EL (cell line): Measurements from ENCODE around the gene ABCA2.
"Not testable (repeated sequence)": the region's sequence is repeated elsewhere in the genome, so short reads cannot be mapped to it uniquely, and the experiment has no call there.

Source experiments
- DNase-seq: peaks from one replicate; pipeline ENCODE4 v3.0.0-alpha.2; 2016

ABCA2 gene

DNA sequence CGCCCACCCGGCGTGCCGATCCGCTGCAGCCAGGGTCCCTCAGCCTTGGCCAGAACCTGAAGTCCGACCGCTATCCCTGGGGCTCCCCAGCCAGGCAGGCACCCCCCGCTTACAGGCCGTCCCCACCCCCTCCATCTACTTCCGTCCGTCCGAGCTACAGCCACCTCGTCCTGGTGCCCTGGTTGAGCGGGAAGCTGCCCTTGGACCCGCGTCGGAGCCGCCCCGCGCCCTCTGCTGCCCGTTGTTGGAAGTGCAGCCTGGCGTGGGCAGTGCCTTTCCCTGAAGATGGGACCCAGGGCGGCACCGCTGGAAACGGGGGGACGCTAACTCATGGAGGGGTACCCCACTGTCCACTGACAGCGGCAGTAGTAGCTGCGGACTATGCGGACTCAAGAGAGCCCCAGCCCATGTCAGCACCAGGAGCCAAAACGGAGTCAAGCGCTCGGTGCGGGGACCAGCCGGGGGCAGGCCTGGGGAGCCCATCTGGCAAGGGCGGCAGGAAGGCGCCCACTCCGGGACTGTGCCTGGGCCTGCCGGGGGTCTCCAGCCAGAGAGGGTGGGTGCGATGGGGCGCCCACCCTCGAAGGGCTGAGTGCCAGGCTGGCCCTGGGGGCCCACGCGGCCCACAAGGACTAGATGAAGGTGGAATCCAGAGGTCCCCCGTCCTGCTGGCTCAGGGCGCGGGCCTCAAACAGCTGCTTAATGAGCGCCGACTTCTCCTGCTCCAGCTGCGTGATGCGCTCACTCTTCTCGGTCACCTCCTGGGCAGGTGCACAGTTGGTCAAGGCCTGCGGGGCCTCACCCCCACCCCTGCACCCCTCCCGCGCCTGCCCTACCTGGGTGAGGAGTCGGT lies 36.2 kb upstream of the ABCA2 start:
- DNase-seq, result peak; percentile 70

DNA sequence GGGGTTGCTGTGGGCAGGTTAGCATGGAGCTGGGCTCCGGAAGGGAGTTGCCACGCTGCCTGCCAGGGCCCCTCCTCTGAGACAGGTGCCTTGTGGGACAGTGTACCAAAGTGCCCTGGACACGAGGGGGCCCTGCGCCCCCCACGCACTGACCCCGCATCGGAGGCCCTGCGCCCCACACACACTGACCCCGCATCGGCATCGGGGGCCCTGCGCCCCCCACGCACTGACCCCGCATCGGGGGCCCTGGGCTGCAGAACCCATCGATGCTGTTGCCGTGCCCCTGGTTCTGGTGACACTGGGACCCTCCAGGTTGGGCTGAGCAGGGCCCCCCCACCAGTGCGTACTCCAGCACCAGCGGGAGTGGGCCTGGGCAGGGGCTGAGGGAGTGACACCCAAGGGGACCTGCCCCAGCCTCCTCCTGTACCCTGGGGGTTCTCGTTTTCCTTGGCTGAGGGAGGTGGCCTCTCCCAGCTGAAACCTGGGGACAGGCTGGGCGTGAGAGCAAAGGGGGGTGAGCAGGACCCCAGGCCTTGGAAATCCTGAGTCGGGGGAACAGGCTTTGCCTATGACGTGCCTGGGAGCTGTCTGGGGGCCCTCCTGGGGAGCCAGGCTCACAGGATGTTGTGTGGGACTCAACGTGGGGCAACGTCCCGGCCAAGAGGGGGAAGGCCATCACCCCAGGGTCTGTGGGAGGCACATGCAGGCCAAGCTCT lies 35.4 kb upstream of the ABCA2 start:
- DNase-seq, result no peak

DNA sequence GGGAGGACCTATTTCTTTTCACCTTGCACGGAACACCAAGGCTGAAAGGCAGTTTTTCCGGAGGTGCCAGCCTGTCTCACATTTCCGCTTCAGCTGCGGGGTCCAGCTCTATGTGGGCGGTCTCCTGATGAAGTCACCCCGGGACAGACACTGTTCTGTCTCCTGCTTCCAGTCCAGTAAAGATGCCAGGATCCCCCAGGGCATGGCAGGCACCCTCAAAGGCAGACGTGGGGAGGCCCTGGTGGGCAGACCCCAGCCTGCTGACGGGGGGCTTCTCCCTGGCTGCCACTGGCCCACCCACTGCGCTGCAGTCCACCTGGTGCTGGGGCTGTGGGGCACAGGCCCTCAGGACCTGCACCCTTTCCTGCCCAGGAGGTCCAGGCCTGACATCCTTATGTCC lies 34.8 kb upstream of the ABCA2 start:
- DNase-seq, result not testable (repeated sequence)

DNA sequence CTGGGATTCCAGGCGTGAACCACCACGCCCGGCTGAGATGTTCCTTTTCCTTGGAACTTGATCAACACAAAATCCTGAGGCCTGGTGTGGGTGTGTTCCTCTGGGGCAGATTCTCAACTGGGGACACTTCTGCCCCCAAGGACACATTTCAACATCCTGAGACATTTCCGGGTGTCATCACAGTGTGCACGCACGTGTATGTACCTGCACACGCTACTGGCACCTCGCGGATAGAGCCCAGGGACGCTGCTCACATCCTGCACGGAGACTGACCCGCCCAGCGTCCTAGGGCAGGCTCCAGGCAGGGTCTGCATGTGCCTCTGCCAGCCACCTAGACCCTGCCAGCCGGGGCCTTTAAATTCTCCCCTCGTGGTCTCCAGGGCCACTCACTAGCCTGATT lies 34.3 kb upstream of the ABCA2 start:
- DNase-seq, result no peak

DNA sequence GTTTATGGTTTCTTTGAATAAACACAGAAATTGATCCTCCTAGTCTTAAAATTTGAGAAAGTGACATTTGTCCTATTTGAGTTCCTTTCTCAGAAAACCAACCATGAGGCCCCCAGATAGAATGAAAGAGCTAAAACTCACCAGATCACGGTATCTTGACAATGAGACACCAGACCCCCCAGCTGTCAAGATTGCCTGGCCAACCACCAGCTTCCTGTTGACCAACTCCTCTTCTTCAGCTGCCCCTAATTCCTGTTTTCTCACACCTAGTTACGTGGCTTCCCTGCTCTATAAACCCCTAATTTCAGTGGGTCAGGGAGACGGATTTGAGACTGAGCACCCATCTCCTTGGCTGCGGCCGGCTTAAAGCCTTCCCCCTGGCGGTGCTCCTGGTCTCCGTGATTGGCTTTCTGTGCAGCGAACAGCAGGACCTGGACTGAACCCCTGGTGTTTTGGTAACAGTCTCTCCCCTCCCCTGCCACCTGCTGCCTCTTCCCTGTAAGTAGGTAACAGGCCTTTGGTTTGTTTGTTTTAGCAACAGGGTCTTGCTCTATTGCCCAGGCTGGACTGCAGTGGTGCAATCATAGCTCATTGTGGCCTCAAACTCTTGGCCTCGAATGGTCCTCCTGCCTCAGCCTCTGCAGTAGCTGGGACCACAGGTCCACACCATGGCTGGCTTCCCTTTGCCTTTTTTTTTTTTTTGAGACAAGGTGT lies 30.6 kb upstream of the ABCA2 start:
- DNase-seq, result no peak

DNA sequence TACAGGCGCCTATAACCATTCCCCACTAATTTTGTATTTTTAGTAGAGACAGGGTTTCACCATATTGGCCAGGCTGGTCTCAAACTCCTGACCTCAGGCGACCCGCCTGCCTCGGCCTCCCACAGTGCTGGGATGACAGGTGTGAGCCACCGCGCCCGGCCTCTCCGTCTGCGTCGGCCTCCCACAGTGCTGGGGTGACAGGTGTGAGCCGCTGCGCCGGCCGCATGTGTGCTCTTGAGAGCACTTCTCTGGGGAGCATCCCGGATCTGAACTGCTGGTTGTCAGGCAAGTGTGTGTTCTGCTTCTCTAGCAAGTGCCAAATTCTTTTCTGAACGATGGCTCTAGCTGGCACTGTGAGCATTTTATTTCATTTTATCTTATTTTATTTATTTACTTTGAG lies 29.5 kb upstream of the ABCA2 start:
- no peak for DNase-seq

DNA sequence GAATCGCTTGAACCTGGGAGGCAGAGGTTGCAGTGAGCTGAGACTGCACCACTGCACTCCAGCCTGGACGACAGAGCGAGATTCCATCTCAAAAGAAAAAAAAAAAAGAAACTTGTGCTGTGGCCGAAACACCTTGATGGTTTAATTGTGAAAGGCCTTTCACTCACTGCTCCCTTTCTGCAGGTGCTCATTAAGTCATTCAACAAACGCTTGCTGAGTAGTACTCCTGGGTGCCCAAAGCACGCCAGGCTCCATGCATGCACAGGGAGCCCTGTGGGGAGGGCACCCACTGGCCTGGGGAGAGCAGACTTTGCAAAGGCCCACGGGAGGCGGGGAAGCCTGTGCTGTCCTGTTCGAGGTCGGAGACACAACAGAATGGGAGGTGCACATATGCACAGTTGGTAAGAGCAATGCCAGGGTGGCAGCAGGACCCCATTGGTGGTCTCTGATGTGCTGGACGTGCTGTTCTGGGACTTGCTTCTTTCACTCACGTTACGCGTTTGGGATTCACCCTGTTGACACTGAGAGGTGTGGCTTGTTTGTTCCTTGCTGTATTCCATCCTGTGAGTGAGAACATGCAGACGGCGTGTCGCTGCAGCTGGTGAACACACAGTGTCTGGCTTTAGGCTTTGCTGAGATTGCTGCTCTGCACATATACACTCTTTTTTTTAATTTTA lies 28.8 kb upstream of the ABCA2 start:
- no peak for DNase-seq

DNA sequence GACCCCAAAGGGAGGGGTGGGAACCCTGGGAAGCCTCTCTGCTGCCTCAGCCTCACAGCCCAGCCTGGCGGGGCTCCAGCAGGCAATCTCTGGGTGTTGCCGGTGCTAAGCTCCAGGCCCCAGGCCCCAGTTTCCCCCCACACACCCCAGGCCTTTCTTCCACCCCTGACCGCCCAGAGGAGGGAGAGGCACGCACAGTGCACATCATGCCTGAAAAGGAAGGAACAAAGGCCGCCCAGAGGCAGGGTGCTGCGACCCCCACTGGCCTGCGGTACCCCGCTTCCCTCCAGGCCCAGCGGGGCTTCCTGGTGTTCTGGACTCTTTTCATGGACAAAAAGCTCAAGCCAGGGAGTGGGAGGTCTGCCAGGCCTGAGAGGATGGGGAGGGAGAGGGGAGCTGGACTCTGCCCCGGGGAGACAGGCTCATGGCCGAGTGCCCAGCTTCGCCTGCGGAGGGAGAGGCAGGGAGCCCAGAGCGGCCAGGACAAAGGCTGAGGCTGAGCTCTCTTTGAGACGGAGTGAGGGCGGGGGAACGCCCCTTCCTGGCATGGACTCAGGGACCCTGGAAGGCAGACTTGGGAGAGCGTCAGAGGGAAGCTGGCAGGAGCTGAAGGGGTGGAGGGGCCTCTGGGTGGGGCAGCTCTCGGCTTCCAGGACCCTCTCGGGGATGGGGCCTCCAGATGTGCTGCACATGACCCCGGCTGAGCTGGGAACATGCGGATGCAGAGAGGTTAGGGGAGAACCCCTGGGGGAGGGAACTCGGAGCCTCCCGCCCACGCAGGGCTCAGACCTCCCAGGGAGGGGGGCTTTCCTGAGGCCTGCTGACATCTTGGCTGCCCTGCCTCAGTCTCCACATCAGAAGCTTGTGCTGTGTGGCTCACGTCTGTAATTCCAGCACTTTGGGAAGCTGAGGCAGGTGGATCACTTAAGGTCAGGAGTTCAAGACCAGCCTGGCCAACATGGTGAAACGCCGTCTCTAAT lies 27.6 kb upstream of the ABCA2 start:
- DNase-seq, result peak; percentile 80

DNA sequence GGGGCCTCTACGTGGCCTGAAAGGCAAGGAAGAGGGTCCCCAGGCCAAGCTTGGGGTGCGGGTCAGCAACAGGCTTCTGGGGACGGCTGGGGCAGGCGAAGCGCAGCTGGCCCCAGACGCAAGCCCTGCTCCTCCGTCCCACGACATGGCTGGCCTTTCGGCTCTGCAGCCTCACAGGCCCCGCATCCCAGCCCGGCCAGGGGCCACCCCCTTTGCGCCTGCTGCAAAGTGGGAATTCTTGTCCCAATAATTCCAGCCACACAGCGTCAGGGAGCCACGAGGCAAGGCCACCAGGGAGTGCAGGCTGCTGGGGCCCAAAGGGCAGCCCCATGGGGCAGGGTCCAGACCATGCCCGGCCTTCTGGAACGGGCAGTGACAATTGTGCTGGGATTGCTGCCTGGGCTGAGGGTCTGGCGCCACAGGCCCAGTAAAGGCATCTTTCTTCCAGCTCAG lies 26.9 kb upstream of the ABCA2 start:
- no peak for DNase-seq

DNA sequence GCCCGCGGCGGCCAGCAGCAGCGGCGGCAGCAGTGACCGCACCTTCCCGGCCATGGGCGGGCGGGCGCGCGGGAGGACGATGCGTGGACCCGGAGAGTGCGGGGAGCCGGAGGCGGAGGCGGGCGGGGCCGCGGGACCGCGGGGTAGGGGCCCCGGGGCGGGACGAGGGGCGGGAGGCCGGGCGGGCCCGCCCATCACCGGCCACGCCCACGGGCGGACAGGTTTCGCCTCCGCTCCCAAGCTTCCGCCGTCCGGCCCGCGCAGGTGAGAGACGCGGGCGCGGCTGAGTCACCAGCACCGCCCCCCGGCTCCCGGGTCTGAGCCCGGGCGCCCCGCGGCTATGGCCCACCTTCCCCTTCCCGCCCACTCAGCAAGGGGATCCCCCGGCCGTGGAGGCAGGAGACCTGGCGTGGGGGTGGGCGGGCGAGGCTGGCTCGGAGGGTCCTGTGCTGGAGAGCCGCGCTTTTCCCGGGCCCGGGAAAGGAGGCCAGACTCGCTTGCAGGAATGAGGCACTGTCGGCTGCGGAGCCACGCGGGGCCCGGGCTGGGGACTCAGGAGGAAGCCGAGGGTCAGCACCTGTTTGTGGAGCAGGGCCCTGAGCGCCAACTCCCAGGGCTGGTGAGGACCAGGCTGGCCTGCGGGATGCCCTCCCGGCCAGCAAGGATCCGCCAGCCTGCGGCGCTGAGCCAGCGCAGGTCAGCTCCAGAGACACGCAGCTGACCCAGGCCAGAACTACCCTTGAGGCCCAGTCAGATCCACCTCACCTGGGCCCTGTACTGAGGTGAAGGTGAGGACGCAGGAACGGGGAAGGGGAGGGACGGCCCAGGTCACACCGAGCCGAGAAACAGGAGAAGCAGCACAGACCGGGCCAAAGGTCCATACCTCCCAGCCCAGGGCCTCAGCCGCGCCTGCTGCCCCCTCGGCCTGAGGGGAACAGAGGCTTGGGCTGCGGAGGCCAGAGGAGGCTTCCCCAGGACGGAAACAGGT lies 26.2 kb upstream of the ABCA2 start, which contains the start of gene ENTPD2:
Gene ENTPD2 (minus strand): TSS at position 118 of the 988 bp plus-strand sequence. CDS start 64 bp downstream, at position 54.
- DNase-seq, result no peak

DNA sequence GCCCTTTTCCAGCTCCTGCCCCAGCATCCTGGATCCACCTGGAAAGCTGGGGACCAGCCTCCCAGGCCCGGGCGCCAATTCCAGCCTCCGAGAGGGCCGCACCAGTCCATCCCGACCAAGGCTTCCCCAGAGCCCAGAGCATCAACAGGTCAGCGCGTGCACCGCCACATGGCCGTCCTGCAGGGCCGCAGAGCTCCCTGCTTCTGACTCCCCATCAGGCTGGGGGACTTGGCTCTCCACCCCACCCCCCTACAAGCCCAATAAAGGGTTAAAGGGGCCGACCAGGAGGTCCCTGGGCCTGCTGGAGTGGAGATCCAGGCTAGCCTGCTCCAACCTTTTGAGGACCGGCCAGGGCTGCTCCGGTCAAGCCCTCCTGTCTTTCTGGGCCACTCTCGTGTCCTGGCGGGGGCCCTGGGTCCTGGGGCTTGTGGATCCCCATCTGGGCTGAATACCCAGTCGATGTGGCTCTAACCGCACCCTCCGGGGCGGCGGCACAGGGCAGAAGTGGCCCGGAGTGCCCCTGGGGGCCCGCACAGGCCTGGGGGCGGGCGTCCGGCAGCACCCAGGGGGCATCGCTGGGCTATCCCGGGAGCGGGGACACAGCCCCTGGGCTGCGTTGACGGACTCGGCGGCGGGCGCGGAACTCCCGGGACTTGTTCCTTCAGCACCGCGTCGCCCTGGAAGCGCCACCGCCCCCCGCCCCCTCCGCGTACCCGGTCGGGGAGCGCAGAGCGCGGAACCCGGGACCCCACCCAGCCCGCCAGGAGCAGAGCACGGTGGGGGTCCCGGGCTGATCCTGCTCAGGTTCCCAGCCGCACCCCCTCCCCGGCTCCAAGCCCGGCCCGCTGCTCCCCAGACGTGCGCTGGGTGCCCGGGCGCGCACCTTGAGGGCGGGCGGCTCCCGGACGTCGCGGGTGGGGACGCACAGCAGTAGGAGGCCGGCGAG lies 25.2 kb upstream of the ABCA2 start:
- DNase-seq, result no peak

DNA sequence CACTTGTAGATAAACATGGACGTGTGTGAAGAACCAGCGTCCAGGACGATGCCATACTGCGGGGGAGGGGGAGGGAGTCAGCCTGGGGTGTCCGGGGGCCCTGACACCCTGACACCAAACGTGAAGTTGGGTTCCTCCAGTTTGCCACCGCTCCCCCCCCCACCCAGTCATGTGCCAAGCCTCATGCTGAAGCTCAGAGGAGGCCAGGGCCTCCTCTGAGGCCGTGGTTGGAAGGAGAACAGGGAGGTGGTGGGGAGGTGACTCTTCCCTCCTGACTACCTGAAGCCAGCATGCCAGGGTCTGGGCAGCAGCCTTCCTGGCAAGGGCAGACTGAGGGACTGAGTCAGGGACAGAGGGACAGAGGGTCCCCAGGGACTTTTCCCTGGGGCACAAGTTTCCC lies 24.3 kb upstream of the ABCA2 start:
- no peak for DNase-seq

DNA sequence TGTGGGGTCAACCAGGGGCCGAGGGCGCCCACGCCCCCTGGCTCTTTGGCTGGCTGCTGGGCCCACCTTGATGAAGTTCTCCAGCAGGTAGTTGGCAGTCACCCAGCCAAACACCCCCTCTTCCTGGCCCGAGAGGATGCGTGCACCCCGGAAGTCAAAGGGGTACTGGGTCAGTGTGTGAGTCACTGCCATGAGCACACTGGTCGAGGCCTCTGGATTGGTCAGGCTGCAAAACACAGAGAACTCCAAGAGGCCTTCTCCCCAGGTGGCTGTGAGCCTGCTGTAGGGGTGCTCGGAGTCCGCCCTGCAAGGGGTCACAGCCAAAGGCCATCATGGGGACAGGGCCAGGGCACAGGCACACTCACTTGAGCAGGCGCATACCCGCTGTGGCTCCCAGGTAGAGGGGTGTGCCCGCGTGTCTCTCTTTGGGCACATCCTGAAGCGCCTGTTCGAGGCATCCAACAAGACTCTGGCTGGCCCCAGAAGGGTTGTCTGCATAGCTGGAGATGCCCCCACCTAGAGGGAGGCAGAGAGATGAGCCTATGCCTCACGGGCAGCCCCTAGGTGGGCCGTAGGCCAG lies 23.2 kb upstream of the ABCA2 start:
- DNase-seq, result no peak

DNA sequence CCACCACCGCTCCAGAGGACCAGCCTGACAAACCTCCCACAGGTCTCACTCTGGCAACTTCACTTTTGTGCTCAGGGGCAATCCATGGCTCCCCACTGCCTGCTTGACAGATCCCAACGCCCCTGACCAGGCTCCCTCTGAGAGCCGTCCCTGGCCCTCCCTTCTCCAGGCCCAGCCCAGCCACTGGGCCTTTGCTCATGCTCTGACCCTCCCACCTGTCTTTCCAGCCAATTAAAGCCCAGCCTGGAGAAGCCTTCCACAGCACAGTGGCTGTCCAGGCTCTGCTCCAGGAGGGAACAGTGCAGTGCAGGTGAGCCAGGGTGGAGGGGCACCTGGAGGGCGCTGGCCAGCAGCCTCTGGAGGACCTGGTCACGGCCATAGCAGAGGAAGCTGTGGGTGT lies 22.5 kb upstream of the ABCA2 start:
- no peak for DNase-seq

DNA sequence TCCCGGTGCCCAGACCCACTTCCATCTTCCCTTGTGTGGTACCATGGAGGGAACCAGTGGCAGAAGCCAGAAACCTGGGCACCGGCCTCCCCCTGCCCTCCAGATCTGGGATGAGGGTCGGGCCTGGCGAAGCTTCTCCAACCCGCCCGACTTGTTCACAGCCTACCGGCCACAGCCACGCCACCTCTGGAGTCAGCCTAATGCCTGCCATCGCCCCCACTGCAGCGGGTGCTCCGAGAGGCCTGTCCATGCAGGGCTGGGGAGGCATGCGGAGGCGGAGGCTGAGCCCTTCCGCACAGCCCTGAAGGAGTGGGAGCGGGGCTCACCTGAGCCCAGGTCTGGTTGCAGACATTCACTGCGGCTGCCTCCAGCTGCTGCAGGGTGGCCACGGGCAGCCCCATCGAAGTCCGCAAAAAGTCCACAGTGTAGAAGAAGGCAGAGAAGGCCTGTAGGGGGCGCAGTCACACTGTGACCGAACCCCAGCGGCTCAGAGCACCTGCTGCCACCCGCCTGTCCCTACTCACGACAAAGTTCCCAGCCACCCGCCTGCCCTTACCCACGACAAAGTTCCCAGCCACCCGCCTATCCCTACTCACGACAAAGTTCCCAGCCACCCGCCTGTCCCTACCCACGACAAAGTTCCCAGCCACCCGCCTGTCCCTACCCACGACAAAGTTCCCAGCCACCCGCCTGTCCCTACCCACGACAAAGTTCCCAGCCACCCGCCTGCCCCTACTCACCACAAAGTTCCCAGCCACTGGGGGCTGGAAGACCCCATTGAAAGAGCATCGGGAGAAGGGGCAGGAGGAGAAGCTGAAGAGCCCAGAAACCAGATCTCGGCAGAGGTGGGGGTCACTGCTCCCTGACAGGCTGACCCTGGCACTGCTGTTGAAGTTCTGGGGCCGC lies 21.8 kb upstream of the ABCA2 start:
- peak; percentile 49 for DNase-seq

DNA sequence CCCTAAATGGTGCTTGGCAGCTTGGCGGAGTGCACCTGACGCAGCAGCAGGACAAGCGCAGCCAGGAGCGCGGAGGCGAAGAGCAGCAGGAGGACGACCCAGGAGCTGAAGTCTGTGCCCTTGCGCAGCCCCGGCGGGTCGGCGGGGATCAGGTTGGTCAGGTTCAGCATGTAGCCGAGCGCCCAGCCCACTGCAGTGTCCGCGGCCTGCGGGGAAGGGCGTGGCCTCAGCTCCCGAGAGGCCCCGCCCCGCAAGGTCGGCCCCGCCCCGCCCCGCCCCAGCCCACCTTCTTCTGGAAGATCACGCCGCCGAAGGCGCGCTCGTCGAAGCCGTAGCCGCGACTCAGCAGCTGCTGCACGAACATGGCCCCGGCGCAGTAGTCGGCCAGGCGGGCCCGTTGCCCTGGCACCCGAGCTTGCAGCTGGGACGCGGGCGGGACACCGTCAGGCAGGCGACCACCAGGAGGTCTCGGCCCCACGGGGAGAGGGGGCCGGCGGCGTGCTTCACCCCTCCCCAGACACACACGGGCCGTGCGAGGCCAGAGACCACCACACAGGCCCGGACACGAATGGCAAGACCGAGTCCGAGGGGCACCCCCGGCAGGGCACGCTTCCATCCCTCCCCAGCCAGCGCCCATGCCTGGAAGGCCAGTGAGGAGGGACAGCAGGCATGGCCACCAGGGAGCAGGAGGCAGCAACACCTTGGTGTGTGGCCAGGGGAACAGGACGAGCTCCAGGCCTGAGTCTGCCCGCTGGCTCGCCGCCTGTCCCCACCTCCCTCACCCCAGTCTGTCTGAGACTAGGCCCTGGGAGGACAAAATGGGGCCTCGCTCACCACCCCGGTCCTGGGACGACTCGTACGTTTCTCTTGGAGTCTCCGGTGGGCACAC lies 20.9 kb upstream of the ABCA2 start:
- DNase-seq, result no peak
